ENCODE data around the gene NTN1.
"Not testable (repeated sequence)": the region's sequence is repeated elsewhere in the genome, so short reads cannot be mapped to it uniquely, and the experiment has no call there.

Gene NTN1

GRCh38 chr17:9087921-9088320 lies 66.6 kb downstream of the NTN1 start:
- DNase-seq (ENCODE audit: low read depth), result no peak

DNA sequence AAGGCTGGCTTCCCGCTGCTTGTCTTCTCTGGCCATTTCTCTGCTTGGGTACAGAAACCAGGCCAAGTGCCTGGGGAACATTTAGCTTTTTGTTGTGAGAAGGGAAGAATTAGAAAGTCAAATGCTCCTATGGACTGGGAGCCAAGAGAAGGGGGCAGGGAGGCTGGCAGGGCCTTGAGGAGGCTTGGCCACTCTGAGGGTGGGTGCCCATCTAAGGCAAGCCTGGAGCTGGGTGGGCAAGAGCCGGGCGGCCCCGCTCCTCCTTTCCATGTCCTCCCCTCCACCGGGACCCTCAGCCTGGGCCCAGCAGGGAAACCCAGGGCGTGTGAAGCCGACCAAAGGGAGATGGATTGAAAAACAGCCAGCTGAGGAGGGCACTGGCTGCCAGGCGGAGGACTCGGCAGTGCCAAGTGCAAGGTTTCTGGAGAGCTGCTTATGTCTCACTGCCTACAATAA lies 69.4 kb downstream of the NTN1 start:
- no peak for DNase-seq (ENCODE audit: low read depth)

- DNase-seq (ENCODE audit: low read depth), result no peak
These were observed 72.9 kb downstream of the NTN1 start for GRCh38 chr17:9094193-9094592.

GRCh38 chr17:9095390-9095789 lies 74.1 kb downstream of the NTN1 start:
- DNase-seq (ENCODE audit: low read depth), result peak; percentile 24

- DNase-seq (ENCODE audit: low read depth), result no peak
These were observed 77.0 kb downstream of the NTN1 start for GRCh38 chr17:9098242-9098825.

- no peak for DNase-seq (ENCODE audit: low read depth)
These were observed 80.0 kb downstream of the NTN1 start for GRCh38 chr17:9101356-9101755.

DNA sequence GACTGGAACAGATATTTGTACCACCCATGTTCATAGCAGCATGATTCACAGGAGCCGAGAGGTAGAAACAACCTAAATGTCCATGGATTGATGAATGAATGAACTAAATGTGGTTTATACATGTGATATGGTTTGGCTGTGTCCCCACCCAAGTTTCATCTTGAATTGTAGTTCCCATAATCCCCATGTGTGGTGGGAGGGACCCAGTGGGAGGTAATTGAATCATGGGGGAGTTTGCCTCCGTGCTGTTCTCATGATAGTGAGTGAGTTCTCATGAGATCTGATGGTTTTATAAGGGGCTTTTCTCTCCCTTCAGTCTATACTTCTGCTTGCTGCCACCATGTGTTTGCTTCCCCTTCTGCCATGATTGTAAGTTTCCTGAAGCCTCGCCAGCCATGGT lies 81.9 kb downstream of the NTN1 start:
- not testable (repeated sequence) for DNase-seq (ENCODE audit: low read depth)

DNA sequence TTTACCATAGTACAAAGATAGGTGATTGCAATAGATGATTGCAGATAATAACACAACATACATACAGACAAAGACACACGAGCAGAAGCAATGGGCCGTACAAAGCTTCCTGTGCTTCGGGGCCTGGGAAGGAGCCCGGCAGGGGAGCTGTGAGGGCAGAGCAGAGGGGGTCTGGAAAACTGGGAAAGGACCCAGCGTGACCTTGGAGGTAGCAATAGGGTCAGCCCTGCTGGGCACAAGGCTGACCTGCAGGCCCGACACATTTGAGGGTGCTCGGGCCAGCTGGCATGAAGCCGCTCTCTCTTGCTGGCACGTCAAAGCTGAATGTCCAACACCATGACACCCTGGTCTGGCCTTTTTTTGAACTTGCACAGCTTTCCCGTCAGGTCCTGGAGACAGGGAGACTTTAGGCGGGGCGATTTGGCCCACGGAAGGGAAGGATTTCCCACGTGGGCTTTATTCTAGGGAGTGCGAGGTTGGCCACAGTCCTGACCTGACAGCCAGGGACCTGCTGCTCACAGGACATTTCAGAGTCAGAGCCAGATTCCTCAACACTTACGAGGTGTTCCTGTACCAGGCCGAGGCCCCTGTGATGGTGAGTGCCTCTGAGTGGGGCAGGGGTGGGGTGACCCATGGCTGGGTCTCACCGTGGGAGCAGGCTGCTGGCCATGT lies 83.2 kb downstream of the NTN1 start:
- DNase-seq (ENCODE audit: low read depth), result no peak

- no peak for DNase-seq (ENCODE audit: low read depth)
These were observed 84.0 kb downstream of the NTN1 start for GRCh38 chr17:9105068-9105868.

DNA sequence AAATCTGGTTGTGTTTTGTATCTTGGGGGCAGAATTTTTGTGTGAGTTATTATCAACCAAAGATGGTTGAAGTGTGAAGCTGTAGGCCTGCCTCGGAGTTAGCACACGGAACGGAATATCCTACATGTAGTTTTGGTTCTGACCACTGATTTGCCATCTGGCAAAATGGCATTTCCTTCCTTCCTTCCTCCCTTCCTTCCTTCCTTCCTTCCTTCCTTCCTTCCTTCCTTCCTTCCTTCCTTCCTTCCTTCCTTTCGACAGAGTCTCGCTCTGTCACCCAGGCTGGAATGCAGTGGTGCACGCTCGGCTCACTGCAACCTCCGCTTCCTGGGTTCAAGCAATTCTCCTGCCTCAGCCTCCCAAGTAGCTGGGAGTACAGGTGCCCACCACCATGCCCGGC lies 85.0 kb downstream of the NTN1 start:
- DNase-seq (ENCODE audit: low read depth), result not testable (repeated sequence)

GRCh38 chr17:9107527-9107926 lies 86.2 kb downstream of the NTN1 start:
- no peak for DNase-seq (ENCODE audit: low read depth)

- DNase-seq (ENCODE audit: low read depth), result no peak
These were observed 86.8 kb downstream of the NTN1 start for GRCh38 chr17:9108146-9108545.

GRCh38 chr17:9109933-9110332 lies 88.6 kb downstream of the NTN1 start:
- no peak for DNase-seq (ENCODE audit: low read depth)

DNA sequence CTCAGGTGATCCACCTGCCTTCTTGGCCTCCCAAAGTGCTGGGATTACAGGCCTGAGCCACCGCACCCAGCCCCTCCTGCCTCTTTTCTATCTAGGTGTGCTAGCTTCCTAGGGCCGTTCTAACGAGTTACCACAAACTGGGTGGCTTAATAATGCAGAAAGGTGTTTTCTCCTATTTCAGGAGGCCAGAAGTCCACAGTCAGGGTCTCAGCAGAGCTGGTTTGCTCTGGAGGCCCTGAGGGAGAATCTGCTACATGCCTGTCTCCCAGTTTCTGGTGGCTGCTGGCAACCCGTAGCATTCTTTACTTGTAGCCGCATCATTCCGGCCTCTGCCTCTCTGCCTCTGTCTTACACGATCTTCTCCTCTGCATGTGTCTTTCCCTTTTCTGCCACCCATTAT lies 89.2 kb downstream of the NTN1 start:
- no peak for DNase-seq (ENCODE audit: low read depth)

DNA sequence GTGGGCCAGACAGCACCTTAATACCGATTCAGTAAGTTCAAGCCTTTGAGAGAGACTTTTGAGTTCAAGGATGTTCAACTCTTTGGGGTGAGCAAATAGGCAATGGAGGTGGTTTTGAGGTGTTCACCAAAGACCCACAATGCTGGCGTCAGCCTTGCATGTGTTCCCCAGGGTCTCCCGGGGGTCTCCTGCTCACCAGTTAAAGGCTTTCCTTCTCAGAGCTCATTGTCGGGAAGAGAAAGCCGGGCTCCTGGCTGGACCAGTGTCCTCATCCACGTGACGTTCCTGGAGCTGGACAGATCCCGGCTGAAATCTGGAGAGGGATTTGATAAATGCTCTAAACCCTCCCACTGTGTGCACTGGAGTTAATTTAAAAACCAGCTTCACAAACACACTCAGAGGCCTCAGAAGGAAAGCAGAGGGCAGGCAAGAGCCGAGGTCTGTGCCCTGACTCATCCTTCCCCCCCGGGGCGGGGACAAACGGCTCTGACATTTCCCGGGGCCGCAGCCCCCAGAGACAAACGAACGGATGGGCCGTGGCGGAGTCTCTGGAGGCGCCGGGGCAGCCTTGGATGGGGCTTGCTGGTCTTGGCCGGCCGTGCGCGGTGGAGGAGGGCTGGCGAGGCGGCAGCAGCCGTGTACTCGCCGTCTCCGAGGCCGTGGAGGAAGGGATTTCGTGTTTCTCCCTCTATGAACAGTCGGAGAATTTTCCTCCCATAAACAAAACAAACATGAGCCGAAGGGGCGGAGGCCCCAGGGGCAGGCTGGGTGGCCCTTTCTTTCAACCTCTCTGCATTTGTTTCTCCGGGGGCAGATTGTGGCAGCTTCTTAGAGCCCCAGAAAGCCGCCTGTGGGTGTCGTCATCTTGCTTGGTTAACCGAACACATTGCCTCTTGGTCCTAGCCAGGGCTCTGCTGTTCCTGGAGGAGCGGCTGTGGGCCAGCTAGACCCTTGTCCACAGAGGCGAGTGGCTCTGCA lies 94.2 kb downstream of the NTN1 start:
- DNase-seq (ENCODE audit: low read depth), result peak; percentile 46

- DNase-seq (ENCODE audit: low read depth), result no peak
These were observed 95.1 kb downstream of the NTN1 start for GRCh38 chr17:9116311-9116835.

DNA sequence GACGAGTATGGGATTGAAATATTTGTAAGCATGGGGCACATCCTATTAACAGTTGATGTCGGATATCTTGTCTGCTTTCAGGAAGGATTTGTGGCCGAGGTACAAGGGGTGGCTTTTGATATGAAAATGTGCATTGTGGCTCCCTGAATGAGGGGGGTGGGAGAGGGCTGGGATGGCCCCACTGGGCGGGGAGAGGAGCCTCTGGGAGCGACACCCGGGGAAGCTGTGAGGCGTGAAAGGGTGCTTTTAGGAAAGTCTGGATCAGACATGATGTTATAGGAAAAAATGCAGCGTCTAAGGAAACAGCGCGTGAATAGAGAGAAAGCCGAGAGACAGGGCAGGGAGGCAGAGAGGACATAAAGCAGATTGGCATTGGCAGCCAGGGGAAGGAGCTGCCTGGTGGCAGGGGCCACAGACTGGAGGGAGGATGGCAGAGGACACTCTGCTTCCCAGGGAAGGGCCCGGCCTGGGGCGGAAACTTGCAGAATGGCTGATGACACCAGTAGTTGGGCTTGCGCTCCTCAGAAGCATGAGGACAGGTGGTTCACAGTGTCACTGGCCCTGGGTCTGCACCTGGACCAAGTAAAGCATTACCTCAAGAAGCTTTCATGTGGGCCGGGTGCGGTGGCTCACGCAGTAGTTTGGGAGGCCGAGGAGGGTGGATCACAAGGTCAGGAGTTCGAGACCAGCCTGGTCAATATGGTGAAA lies 95.7 kb downstream of the NTN1 start:
- no peak for DNase-seq (ENCODE audit: low read depth)

GRCh38 chr17:9120471-9120870 lies 99.2 kb downstream of the NTN1 start:
- DNase-seq (ENCODE audit: low read depth), result no peak

GRCh38 chr17:9121186-9121820 lies 100.0 kb downstream of the NTN1 start:
- no peak for DNase-seq (ENCODE audit: low read depth)

Data from fibroblast of gingiva (primary cell).